K562 (cell line): Measurements from ENCODE around the gene DPP10. TPM values are rescaled to one million over a fixed set of nuclear protein-coding genes. Genes with fewer than 3 reads are reported as not detected.

Experiments used
- BDP1 ChIP-seq: IDR thresholded peaks from 3 replicates; pipeline ENCODE4 v1.6.1; 2011; ENCODE audit not compliant: insufficient read length, insufficient read depth
- MLX ChIP-seq, 2 experiments: fragments of 450-650 bp in 1 of 2; sonication (generic) in 1 of 2; formaldehyde crosslinking; conservative IDR thresholded peaks; 2 replicates each; pipeline versions ENCODE4 v1.4.0 to v1.8.1; 2020 to 2022; ENCODE audit warnings: mild to moderate bottlenecking in 1 of 2, missing genetic modification reagents in 1 of 2
- NCOA4 ChIP-seq: fragments of 450-650 bp; IDR thresholded peaks from 2 replicates; pipeline ENCODE4 v1.6.1; 2018; ENCODE audit warnings: mild to moderate bottlenecking; ENCODE audit not compliant: partially characterized antibody
- NFIX ChIP-seq: fragments of 250-450 bp; sonication (Bioruptor Pico); IDR thresholded peaks from 2 replicates; pipeline ENCODE4 v1.4.0; 2020; ENCODE audit warnings: low read depth, mild to moderate bottlenecking, moderate library complexity
- SRSF9 ChIP-seq: fragments of 200-400 bp; formaldehyde crosslinking; IDR thresholded peaks from 2 replicates; pipeline ENCODE4 v1.6.1; 2017; ENCODE audit warnings: low read depth, low read length, borderline replicate concordance
- STAT6 ChIP-seq: sonication (generic); formaldehyde crosslinking; IDR thresholded peaks from 2 replicates; pipeline ENCODE4 v1.8.1; 2023; ENCODE audit warnings: mild to moderate bottlenecking, missing genetic modification reagents
- ZNF165 ChIP-seq: fragments of 250-450 bp; sonication (Bioruptor Pico); IDR thresholded peaks from 2 replicates; pipeline ENCODE4 v1.4.0; 2020; ENCODE audit warnings: borderline replicate concordance
- ZNF384 ChIP-seq: IDR thresholded peaks from 2 replicates; pipeline ENCODE4 v1.6.1; 2012; ENCODE audit warnings: low read depth, low read length, improper control_type of control experiment
- ZNF583 ChIP-seq: fragments of 250-450 bp; sonication (Bioruptor Pico); IDR thresholded peaks from 2 replicates; pipeline ENCODE4 v1.4.0; 2020
- ZNF696 ChIP-seq: fragments of 250-450 bp; sonication (Bioruptor Pico); conservative IDR thresholded peaks from 2 replicates; pipeline ENCODE4 v1.4.0; 2020; ENCODE audit warnings: mild to moderate bottlenecking, moderate library complexity
- polyA plus RNA-seq, 8 experiments: library from polyadenylated mRNA; depleted of rRNA in 4 of 8; stranded (reverse) in 5 of 8; unstranded in 3 of 8; fragments of >200 nt; fragmentation: Nextera tagmentation in 2 of 8; fragmentation: Illumina TruSeq in 1 of 8; extraction: Ambion mirVana in 2 of 8; extraction: Trizol in 1 of 8; gene quantifications; 2 replicates each; pipeline versions ENCODE4 v1.2.1 to v1.2.3, GENCODE V29; 2011 to 2014; ENCODE audit warnings: inconsistent platforms in 1 of 8, missing spikeins in 1 of 8
- total RNA-seq, 7 experiments: library from RNA; depleted of rRNA in 6 of 7; stranded (reverse); fragments of >200 nt in 6 of 7; fragmentation: Illumina TruSeq in 2 of 7; extraction: Trizol in 2 of 7; gene quantifications; 2 replicates each; pipeline versions ENCODE4 v1.2.1 to v1.2.3, GENCODE V29; 2011 to 2021; ENCODE audit warnings: low replicate concordance in 1 of 7
- TF ChIP-seq, protein P1 (sequence below): fragments of 250-450 bp; sonication (Bioruptor Pico); IDR thresholded peaks from 2 replicates; pipeline ENCODE4 v1.5.0; 2021

DPP10 gene
- total and polyA plus RNA-seq, 9 of the 15 experiments (the other 6 are each of a cell fraction or from before 2014, with no cell fraction given) = not detected

DNA sequence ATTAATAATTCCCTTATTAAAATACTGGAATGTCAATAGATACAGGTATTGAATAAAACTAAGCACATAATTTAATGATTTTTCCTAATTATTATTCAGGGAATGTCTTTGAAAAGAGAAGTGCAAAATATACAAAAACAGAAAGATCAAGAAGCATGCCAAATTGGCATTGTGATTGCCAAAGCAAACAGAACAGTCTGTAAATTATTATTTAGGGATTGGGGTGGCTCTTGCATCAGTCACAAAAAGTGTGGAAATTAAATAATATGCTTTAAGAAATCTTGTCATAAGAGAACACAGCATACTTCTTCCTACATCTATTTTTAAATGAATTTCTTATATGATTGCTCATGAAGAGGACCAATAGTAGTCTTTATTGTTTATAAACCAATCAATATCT lies 1211.9 kb downstream of the DPP10 start (continued):
- TF ChIP-seq STAT6 (CRISPR knock-in tag) = no peak
- TF ChIP-seq ZNF696 (CRISPR knock-in tag) = no peak
- no peak for TF ChIP-seq NFIX
- TF ChIP-seq ZNF165 = no peak
- TF ChIP-seq, protein P1, sequence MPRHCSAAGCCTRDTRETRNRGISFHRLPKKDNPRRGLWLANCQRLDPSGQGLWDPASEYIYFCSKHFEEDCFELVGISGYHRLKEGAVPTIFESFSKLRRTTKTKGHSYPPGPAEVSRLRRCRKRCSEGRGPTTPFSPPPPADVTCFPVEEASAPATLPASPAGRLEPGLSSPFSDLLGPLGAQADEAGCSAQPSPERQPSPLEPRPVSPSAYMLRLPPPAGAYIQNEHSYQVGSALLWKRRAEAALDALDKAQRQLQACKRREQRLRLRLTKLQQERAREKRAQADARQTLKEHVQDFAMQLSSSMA = no peak
- no peak for TF ChIP-seq SRSF9
- TF ChIP-seq NCOA4 = no peak
- no peak for TF ChIP-seq BDP1
- TF ChIP-seq ZNF583 = no peak
- no peak for TF ChIP-seq ZNF384
- no peak for TF ChIP-seq MLX (CRISPR knock-in tag; conservative IDR thresholded peaks at IDR 0.05)
- TF ChIP-seq, all 486 proteins: peak for 0
